ENCODE data around the gene SUGCT. TPM values are rescaled to one million over a fixed set of nuclear protein-coding genes. Genes with fewer than 3 reads are reported as not detected.

Gene SUGCT
- total RNA-seq, 1 experiment from 2014 or later = 1.6 TPM

DNA sequence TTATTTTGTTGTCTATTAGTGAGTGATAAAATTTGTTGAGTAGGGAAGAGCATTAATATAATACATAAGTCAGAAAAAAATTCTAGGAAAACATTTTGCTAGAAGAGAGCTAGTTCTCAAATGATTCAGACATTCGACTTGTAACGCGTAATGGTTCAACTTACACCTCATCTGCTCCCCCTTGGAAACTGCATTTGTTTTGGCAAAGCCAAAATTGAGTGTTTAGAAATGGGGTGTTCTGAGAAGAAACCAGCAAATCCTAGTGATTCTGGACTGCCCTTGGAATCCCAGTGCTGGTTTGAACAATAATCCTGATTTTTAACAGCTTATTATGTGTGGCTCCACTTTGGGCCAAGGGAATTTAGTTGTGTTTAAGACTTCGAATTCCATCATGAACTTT, 475.7 kb downstream of the SUGCT start:
- no peaks in the 10 kb centered on the region for H3K27me3 Mint-ChIP-seq (ENCODE audit: unreplicated experiment)
- BruUV-seq (replicated peaks) = no TSS peak
- TF ChIP-seq, protein P1, sequence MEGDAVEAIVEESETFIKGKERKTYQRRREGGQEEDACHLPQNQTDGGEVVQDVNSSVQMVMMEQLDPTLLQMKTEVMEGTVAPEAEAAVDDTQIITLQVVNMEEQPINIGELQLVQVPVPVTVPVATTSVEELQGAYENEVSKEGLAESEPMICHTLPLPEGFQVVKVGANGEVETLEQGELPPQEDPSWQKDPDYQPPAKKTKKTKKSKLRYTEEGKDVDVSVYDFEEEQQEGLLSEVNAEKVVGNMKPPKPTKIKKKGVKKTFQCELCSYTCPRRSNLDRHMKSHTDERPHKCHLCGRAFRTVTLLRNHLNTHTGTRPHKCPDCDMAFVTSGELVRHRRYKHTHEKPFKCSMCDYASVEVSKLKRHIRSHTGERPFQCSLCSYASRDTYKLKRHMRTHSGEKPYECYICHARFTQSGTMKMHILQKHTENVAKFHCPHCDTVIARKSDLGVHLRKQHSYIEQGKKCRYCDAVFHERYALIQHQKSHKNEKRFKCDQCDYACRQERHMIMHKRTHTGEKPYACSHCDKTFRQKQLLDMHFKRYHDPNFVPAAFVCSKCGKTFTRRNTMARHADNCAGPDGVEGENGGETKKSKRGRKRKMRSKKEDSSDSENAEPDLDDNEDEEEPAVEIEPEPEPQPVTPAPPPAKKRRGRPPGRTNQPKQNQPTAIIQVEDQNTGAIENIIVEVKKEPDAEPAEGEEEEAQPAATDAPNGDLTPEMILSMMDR (IDR thresholded peaks at IDR 0.05; ENCODE audit: unreplicated experiment) = no peak
- intact Hi-C loops (cut with micrococcal nuclease; ENCODE audit: unreplicated experiment) = no loop called here
- CTCF ChIA-PET = no interaction called here
- no peaks in the 10 kb centered on the region for H3K9me3 Mint-ChIP-seq (ENCODE audit: low read depth, unreplicated experiment)
- H3K4me3 Mint-ChIP-seq (ENCODE audit: low read depth, unreplicated experiment) = no peak overlapping the region
- DNase-seq = no peak
- H3K4me1 Mint-ChIP-seq (ENCODE audit: low read depth, unreplicated experiment) = peaks cover 8% of the 10 kb centered on the region
- H3K36me3 Mint-ChIP-seq (ENCODE audit: insufficient read depth, unreplicated experiment) = no peaks in the 10 kb centered on the region
- no peak overlapping the region for H3K27ac Mint-ChIP-seq (ENCODE audit: unreplicated experiment)

DNA sequence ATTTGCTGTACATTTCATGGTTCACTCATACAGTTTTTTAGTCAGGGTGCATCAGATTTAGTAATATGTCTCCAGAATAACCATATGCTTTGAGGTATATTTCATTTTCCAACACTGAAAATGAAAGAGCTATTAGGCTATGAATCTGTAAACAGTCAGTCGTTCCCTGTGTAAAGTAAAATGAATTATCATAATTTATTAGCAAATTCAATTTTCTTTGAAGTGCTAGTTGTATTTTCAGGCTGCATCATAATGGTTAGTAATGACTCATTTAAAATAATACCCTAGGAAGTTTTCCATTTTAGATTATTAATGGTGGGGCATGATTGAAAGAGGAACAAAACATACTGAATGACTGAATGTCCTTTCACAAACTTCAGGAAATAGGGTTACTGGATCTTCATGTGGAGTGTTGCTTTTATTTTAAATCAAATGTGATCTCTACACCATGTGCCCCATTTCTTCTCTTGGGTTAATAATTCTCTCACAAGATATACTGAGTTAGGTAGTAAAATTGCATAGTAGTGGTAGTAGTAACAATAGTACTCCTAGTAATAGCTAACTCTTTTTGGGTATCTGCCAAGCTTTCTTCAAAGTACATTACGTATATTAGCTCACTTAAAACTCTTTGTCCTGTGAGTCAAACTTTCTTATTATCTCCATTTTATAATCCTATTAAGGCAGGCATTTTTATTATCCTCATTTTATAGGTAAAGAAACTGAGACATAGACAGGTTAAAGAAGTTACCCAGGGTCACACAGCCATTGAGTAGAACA, 476.5 kb downstream of the SUGCT start:
- Mint-ChIP-seq H3K4me3 (ENCODE audit: low read depth, unreplicated experiment) (no peak overlapping the region), H3K9me3 (ENCODE audit: low read depth, unreplicated experiment) (no peaks in the 10 kb centered on the region), H3K4me1 (ENCODE audit: low read depth, unreplicated experiment) (no peaks in the 10 kb centered on the region), H3K36me3 (ENCODE audit: insufficient read depth, unreplicated experiment) (no peaks in the 10 kb centered on the region), H3K27ac (ENCODE audit: unreplicated experiment) (no peak overlapping the region), H3K27me3 (ENCODE audit: unreplicated experiment) (no peaks in the 10 kb centered on the region)
- intact Hi-C loops (cut with micrococcal nuclease; ENCODE audit: unreplicated experiment) = no loop called here
- no peak for DNase-seq
- CTCF ChIA-PET = no interaction called here
- TF ChIP-seq, protein P1 (IDR thresholded peaks at IDR 0.05; ENCODE audit: unreplicated experiment) = no peak
- BruUV-seq (replicated peaks) = no TSS peak

DNA sequence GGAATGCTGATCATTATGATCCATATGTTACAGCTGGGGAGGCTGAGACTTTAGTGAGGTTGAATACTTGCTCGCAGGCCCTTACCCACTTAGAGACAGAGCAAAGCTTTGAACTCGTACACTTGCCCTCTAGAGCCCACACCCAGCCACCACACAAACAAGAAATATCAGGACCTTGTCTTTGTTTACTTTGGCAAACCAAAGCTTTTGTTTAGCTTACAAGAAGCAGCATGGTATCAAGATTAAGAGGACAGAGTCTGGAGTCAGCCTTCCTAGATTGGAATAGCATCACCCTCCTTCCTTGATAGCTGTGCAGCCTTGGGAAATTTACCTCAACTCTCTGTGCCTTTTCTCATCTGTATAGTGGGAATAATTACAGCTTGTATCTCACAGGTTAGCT, 477.5 kb downstream of the SUGCT start:
- no peaks in the 10 kb centered on the region for H3K9me3 Mint-ChIP-seq (ENCODE audit: low read depth, unreplicated experiment)
- DNase-seq = no peak
- no peaks in the 10 kb centered on the region for H3K4me1 Mint-ChIP-seq (ENCODE audit: low read depth, unreplicated experiment)
- TF ChIP-seq, protein P1 (IDR thresholded peaks at IDR 0.05; ENCODE audit: unreplicated experiment) = no peak
- no peak overlapping the region for H3K4me3 Mint-ChIP-seq (ENCODE audit: low read depth, unreplicated experiment)
- CTCF ChIA-PET = no interaction called here
- H3K36me3 Mint-ChIP-seq (ENCODE audit: insufficient read depth, unreplicated experiment) = no peaks in the 10 kb centered on the region
- no peak overlapping the region for H3K27ac Mint-ChIP-seq (ENCODE audit: unreplicated experiment)
- BruUV-seq (replicated peaks) = no TSS peak
- no peaks in the 10 kb centered on the region for H3K27me3 Mint-ChIP-seq (ENCODE audit: unreplicated experiment)
- intact Hi-C loops (cut with micrococcal nuclease; ENCODE audit: unreplicated experiment) = no loop called here

DNA sequence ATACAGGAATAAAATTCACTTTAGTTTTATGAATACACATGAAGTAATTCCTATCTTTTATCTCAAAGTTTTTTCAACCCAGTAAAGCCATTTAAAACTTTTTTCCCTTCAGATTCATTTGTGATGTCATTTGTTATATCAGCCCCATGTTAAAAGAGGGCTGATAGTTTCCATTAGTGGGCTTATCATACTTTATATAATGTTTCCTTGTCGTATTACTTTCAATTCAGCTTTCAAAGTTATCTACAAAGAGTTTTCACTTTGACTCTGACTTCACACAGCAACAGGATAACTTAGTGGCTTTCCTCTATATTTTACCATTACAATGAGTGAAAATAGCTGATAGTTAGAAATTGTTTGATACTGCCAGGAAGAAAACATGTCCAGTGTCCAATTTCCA, 484.8 kb downstream of the SUGCT start:
- H3K4me3 Mint-ChIP-seq (ENCODE audit: low read depth, unreplicated experiment) = no peak overlapping the region
- DNase-seq = no peak
- CTCF ChIA-PET = no interaction called here
- H3K27ac Mint-ChIP-seq (ENCODE audit: unreplicated experiment) = no peak overlapping the region
- no peaks in the 10 kb centered on the region for H3K36me3 Mint-ChIP-seq (ENCODE audit: insufficient read depth, unreplicated experiment)
- no peaks in the 10 kb centered on the region for H3K4me1 Mint-ChIP-seq (ENCODE audit: low read depth, unreplicated experiment)
- intact Hi-C loops (cut with micrococcal nuclease; ENCODE audit: unreplicated experiment) = loop anchor here (10.0 kb wide), 1 partner anchor 55 kb away; no protein-coding TSS in a partner anchor
- no TSS peak for BruUV-seq (replicated peaks)
- H3K27me3 Mint-ChIP-seq (ENCODE audit: unreplicated experiment) = no peaks in the 10 kb centered on the region
- H3K9me3 Mint-ChIP-seq (ENCODE audit: low read depth, unreplicated experiment) = peaks cover 2% of the 10 kb centered on the region
- TF ChIP-seq, protein P1 (IDR thresholded peaks at IDR 0.05; ENCODE audit: unreplicated experiment) = no peak

Measured in Calu3 (cell line).